Measurements from ENCODE around the gene TPGS2.
"Not testable (repeated sequence)": the region's sequence is repeated elsewhere in the genome, so short reads cannot be mapped to it uniquely, and the experiment has no call there.

TPGS2 gene

DNA sequence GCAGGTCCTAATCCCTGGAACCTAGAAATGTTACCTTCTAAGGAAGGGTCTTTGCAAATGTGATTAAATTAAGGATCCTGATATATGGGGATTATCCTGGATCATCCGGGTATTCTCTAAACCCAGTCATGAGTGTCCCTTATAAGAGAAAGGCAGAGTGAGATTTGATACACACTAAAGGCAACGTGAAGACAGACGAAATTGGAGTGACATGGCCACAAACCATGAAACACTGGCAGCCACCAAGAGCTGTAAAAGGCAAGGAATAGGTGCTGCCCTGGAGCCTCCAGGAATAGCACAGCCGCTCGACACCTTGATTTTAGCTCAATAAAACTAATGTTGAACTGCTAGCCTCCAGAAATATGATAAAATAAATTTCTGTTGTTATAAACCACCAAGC, 45.0 kb downstream of the TPGS2 start:
- DNase-seq (ENCODE audit: low read depth) = no peak
- H3K4me3 ChIP-seq (ENCODE audit: low read depth, low read length) = no peak overlapping the region

DNA sequence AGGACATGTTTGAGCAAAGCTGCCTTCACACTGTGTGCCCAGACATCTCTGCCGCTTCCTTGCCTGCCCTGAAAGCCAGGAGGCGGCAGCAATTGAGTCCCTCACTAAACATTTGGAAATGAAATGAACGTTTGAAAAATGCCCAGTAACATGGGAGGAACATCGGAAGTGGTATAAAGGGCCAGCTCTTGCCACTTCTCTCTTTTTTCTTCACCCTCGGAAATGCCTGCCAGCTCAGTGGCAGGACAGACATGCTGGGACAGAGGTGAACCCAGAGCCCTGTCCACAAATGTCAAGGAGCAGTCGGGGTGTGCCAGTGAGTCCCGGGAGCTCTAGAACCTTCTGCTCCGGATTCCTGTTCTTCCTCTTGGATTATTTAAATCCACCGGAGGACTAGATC, 46.1 kb downstream of the TPGS2 start:
- H3K4me3 ChIP-seq (ENCODE audit: low read depth, low read length) = no peak overlapping the region
- DNase-seq (ENCODE audit: low read depth) = no peak

GRCh38 chr18:36780748-36781147, 48.1 kb downstream of the TPGS2 start:
- H3K4me3 ChIP-seq (ENCODE audit: low read depth, low read length) = no peak overlapping the region
- no peak for DNase-seq (ENCODE audit: low read depth)

DNA sequence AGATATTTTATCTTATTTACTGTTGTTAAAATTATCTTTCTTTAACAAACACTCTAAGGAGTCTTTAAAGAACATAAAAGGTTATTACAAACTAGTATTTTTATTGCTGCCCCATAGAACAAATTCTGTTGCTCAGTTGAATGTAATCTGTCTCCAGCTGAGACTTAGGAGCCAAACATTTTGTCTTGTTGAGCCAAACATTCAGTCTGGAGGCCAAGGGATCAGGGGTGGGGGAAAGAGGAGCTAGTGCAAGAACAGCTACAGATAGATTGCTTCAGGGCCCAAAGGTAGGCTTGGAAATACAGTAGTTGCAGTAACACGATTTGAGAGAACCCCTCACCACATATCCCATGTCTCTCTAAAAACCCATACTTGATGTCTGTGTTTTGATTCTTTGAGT, 51.2 kb downstream of the TPGS2 start:
- H3K4me3 ChIP-seq (ENCODE audit: low read depth, low read length) = no peak overlapping the region
- no peak for DNase-seq (ENCODE audit: low read depth)

DNA sequence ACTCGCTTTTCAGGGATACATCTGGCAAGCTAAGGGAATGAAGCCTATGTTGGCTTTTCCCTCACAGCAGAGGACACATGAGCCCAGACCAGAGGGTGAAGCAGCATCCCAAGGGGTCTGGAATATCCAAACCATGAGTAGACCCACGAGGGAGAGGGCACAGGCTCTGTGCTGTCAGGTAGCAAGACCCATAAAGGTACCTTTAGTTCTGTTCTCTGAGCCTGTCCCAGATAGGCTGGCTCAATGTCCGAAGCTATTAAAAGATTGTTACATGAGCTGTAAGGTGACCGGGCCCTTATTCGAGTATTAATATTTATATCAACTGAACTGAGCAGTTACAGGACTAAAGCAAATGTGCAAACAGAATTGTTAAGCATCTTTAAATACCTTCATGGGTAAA, 52.2 kb downstream of the TPGS2 start:
- DNase-seq (ENCODE audit: low read depth) = no peak
- H3K4me3 ChIP-seq (ENCODE audit: low read depth, low read length) = no peak overlapping the region

GRCh38 chr18:36775396-36775795, 53.4 kb downstream of the TPGS2 start:
- DNase-seq (ENCODE audit: low read depth) = no peak

GRCh38 chr18:36772241-36772723, 56.5 kb downstream of the TPGS2 start:
- no peak overlapping the region for H3K4me3 ChIP-seq (ENCODE audit: low read depth, low read length)
- DNase-seq (ENCODE audit: low read depth) = no peak

More at GRCh38 chr18:36775396-36775795, 53.4 kb downstream of the TPGS2 start:
- H3K4me3 ChIP-seq (ENCODE audit: low read depth, low read length) = no peak overlapping the region

DNA sequence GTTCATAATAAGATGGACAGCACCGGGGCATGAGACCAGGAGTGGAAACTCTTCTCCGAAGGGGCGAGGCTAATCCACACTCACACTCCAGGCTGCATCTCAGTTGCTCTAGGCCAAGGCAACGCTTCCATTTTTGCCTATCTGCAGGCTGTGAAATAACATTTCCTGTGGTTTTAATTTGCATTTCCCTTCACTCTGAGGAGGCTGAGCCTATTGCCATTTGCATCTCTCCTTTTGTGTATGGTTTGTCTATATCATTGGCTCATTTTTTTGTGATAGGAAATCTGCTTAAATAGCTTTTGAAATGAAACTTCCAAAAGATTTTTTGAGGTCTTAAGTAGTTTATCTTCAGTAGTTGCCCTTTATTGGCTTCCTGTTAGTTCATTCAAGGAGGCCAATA, 57.6 kb downstream of the TPGS2 start:
- H3K4me3 ChIP-seq (ENCODE audit: low read depth, low read length) = no peak overlapping the region
- no peak for DNase-seq (ENCODE audit: low read depth)

DNA sequence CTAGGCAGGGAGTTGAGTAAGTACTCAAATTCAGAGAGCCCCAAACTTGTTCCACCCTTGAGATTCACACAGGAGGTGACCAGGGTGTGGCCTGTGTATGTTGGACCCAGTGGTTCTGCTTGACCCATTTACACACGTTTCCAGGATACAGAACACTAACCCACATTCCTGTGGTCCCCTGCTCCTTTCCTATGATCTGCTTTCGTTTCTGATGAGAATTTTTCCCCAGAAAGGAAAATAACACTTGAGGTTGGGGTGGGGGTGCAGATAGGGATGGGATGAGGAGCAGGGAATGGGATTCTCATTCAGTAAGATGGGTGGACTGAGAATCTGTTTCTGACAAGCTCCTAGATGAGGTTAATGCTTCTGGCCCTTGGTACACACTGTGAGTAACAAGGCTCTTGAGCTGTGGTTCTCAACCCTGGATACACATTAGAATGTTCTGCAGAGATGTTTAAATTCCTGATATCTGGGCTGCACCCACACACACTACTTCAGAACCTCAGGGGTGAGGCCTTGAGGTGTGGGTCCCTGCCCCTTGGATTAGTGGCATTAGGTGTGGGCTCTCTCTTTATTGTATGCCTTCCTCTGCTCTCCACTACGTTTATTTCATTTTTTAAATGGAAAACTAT, 58.4 kb downstream of the TPGS2 start:
- no peak for DNase-seq (ENCODE audit: low read depth)
- H3K4me3 ChIP-seq (ENCODE audit: low read depth, low read length) = no peak overlapping the region

- DNase-seq (ENCODE audit: low read depth) = no peak
- no peak overlapping the region for H3K4me3 ChIP-seq (ENCODE audit: low read depth, low read length)
Measured at GRCh38 chr18:36769611-36770314, 59.0 kb downstream of the TPGS2 start.

DNA sequence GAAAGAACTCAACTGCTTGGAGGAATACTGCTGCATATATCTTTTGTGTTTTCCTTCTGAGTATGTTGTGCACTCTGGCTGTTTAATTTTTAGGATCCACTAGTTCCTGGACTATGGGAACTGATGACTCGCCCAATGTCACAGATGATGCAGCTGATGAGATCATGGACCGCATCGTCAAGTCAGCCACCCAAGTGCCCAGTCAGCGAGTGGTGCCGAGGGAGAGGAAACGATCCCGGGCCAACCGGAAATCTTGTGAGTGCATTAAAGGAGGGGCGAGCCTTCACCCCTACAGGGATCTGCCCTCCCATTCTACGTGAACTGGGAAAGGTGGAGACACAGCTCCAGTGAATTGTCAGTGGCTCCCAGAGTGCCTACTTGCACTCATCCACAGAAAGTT, 59.6 kb downstream of the TPGS2 start:
- no peak for DNase-seq (ENCODE audit: low read depth)
- H3K4me3 ChIP-seq (ENCODE audit: low read depth, low read length) = no peak overlapping the region

GRCh38 chr18:36766836-36767235, 62.0 kb downstream of the TPGS2 start:
- no peak overlapping the region for H3K4me3 ChIP-seq (ENCODE audit: low read depth, low read length)
- no peak for DNase-seq (ENCODE audit: low read depth)

- not testable (repeated sequence) for H3K4me3 ChIP-seq (ENCODE audit: low read depth, low read length); DNase-seq (ENCODE audit: low read depth)
Measured at GRCh38 chr18:36762965-36763364, 65.8 kb downstream of the TPGS2 start.

DNA sequence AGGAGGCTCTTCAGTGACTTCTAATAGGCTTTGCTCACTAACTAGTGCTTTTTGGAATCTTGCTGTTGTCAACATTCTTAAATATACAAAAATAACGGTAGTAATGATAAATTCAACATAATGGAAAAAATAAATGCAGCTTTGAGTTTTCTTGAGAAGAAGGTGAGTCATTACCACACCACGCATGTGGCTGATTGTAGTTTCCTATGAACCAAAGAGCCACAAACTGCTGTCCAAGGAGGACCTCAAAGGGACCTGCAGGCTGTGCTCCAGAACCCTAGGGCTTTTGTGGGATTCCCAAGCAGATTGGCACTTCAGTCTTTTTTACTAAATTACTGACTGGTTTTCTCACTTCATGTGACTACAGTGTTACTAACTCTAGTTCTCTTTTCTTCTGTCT, 66.7 kb downstream of the TPGS2 start:
- H3K4me3 ChIP-seq (ENCODE audit: low read depth, low read length) = no peak overlapping the region
- DNase-seq (ENCODE audit: low read depth) = no peak

GRCh38 chr18:36761186-36761698, 67.6 kb downstream of the TPGS2 start:
- no peak for DNase-seq (ENCODE audit: low read depth)
- no peak overlapping the region for H3K4me3 ChIP-seq (ENCODE audit: low read depth, low read length)

DNA sequence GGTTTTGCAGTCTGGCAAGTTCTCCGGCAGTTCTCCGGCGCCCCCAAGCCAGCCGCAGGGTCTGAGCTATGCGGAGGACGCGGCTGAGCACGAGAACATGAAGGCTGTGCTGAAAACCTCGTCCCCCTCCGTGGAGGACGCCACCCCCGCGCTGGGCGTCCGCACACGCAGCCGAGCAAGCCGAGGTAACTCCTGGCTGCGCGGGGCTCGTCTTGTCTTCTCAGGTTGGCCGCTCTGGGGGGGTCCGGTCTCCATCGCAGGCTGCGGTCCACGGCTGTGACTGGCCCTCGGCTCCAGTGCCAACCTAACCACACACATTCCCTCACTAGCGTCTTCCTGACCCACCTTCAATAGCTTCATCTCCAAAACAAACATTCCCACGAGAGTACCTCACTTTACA, 68.2 kb downstream of the TPGS2 start:
- no peak for DNase-seq (ENCODE audit: low read depth)
- no peak overlapping the region for H3K4me3 ChIP-seq (ENCODE audit: low read depth, low read length)

DNA sequence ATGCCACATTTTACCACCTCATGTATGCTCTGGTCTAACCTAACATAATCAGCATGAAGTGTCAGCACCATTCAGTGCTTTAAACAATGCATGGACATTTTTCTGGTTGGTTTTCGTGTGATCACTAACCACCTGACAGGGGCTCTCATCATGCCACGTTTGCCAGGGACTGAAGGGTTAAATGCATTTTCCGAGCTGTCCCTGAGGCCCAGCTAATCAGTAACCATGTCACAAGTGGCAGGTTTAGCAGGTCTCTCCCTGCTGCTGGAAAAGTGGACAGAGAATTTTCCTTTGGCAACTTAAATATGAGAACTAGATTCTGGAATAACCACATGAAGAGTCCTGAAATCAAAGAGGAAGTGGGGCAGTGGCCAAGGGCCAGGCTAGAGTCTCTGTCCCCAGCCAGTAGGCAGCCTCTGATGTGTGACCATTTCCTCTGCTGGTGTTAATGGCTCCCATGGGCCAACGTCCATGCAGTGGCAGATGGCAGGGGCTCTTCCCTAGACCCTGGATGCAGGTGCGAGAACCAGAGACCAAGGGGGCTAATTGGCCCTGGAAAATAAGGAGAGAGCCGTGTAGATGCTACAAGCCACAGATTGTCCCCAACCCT, 69.5 kb downstream of the TPGS2 start:
- DNase-seq (ENCODE audit: low read depth) = no peak
- H3K4me3 ChIP-seq (ENCODE audit: low read depth, low read length) = no peak overlapping the region

DNA sequence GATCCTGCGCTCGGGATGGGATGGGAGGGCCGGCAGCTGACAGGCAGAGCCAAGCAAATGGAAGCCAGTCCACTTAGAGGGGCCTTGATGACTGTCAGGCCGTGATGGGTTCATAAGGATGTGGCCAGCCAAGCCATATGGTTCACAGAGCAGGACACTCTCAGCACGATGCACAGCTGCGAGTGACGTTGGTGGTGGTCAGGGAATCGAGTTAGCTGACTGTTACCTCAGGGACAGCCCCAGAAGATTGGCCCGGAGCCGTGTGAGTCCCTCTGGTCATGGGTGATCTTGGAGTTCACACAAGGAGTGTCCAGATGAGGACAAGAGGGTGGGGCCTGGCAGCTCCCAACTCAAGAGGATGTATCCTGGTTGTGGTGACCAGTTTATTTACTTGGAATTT, 70.2 kb downstream of the TPGS2 start:
- no peak for DNase-seq (ENCODE audit: low read depth)
- H3K4me3 ChIP-seq (ENCODE audit: low read depth, low read length) = no peak overlapping the region

DNA sequence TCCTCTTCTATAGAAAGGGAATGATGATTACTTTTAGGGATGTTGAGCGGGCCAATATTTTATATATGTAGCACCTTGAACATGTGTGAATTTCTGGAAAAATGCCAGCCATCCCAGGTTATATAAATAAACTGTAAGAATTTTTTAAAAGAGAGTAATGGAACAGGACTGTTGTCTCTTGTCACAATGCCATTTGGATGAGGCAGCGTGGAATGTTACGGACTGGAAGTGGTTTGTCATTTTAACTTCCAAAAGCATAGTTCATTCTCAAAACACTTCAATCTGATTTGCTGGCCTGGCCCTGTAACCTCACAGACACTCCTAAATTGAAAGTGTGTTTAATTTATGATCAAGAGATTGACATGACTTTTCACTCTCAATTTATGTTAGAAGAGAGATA, 70.8 kb downstream of the TPGS2 start:
- no peak for DNase-seq (ENCODE audit: low read depth)
- no peak overlapping the region for H3K4me3 ChIP-seq (ENCODE audit: low read depth, low read length)

GRCh38 chr18:36757081-36757480, 71.7 kb downstream of the TPGS2 start:
- H3K4me3 ChIP-seq (ENCODE audit: low read depth, low read length) = no peak overlapping the region
- no peak for DNase-seq (ENCODE audit: low read depth)

GRCh38 chr18:36756242-36756641, 72.6 kb downstream of the TPGS2 start:
- no peak for DNase-seq (ENCODE audit: low read depth)
- H3K4me3 ChIP-seq (ENCODE audit: low read depth, low read length) = no peak overlapping the region
